ENCODE data around the gene UBL4B. TPM values are rescaled to one million over a fixed set of nuclear protein-coding genes. Genes with fewer than 3 reads are reported as not detected.

UBL4B gene
- total RNA-seq, 2 donors from 2014 or later, result not detected

- no peak for ATAC-seq
- intact Hi-C loops (cut with DNase I, micrococcal nuclease), result no loop called here
These were observed 23.4 kb downstream of the UBL4B start for GRCh38 chr1:110135666-110136065.

DNA sequence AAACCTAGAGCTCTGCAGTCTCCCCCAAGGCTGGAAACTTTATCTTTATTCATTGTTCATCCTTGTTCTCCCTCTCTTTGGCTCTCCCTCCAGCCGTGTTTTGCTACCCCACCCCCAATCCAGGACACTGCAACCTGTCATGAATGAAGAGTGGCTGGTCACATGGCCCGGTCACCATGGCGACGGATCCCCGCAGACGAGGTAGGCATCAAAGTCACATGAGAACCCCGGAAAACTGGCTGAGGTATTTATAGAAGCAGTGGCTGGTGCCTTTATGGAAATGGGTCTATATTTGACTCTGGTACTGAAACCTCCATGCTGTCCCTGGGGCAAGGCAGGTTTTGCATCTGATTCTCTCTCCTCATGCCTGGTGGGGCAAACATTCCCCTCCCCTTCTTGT lies 24.7 kb downstream of the UBL4B start:
- DNase-seq, result peak in 1 of 2 donors; percentile 12
- no peak for ATAC-seq
- intact Hi-C loops (cut with DNase I, micrococcal nuclease), result no loop called here

More at GRCh38 chr1:110135666-110136065, 23.4 kb downstream of the UBL4B start:
- DNase-seq, result no peak

DNA sequence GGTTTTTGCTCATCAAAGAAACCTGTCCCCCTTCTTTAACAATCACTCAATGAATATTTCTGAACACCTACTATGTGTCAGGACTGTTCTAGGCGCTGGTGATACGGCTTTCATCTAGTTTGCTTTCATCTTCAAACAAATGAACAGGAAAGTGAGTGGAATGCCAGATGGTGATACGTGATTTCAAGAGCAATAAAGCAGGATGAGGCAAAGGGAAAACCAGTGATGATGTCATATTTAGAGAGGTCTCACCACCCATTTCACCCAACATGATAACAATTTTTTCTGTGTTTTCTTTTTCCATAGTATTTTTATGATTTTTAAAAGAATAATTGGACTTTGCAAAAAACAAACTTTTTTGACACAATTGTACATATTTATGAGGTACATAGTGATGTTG lies 26.7 kb downstream of the UBL4B start:
- no peak for DNase-seq
- no peak for ATAC-seq
- intact Hi-C loops (cut with DNase I, micrococcal nuclease), result no loop called here

GRCh38 chr1:110144366-110144765 lies 32.1 kb downstream of the UBL4B start:
- intact Hi-C loops (cut with DNase I, micrococcal nuclease), result no loop called here
- DNase-seq (no peak), ATAC-seq (no peak)

- intact Hi-C loops (cut with DNase I, micrococcal nuclease), result no loop called here
- ATAC-seq, result no peak
- no peak for DNase-seq
These were observed 36.7 kb downstream of the UBL4B start for GRCh38 chr1:110148961-110149360.

DNA sequence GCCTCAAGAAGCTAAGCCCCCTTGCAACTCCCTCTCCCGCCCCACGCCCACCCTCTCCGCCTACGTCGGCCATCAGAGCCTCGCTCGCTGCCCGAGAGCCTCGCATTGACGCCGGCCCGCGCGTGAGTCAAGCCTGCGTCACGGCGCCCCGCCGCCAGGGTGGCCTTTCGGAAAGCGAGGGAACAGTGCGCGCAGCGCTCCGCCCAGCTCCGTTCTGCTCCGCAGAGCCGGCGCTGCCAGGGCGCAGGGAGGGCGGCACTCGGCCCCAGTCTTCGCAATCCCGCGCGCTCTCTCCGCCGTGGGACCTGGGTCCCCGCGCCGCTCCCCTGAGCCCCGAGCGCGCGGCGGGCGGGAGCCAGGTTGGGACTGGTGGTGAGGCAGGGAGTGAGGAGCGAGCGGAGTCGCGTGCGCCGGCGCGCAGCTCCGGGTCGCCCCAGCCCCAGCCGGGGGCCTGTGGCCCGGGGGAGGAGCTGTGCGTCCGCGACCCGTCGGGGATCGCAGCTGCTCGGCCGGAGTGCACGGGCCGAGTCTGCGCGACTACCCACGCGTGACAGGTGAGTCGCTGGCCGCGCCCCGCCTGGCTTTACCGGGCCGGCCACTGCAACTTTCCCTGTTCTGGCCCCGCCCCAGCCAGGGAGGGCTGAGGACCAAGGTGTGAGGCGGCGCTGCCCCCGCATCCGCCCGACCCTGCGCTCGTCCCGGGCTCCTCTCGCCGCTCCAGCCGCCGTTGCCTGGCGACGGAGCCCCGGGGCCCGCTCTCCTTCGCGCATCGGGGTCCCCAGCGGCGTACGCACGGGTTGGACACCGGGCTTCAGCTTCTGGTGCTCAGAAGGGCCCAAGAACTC lies 38.3 kb downstream of the UBL4B start, which contains the start of gene SLC6A17:
Gene SLC6A17 (plus strand): TSS at position 165 of the 845 bp plus-strand sequence. CDS start 16,436 bp downstream, outside the sequence.
- intact Hi-C loops (cut with DNase I, micrococcal nuclease), result no loop called here
- DNase-seq, result no peak
- ATAC-seq, result no peak

DNA sequence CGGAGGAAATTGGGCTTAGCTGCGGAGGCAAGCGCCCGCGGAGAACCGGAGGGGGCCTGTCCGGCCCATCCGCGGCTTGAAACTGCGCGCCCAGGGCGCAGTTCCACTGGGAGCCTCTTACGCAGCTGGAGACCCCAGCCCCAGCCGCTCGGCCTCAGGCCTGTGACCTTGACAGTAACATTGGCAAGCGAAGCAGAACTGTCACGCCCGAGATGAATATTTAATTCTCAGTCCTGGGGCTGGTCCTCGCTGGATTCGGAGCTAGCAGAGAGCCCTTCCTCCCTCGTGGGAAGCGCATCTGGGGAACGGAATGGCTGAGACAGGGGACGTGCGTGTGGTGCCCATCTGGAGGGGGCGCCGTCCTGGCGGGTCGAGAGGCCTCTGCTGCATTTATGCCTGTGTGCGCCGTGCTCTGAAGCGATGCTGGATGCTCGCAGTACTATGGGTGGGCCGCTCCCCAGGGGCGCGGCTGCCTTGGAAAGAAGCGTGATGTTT lies 39.0 kb downstream of the UBL4B start:
- DNase-seq (no peak), ATAC-seq (no peak)
- intact Hi-C loops (cut with DNase I, micrococcal nuclease), result no loop called here

DNA sequence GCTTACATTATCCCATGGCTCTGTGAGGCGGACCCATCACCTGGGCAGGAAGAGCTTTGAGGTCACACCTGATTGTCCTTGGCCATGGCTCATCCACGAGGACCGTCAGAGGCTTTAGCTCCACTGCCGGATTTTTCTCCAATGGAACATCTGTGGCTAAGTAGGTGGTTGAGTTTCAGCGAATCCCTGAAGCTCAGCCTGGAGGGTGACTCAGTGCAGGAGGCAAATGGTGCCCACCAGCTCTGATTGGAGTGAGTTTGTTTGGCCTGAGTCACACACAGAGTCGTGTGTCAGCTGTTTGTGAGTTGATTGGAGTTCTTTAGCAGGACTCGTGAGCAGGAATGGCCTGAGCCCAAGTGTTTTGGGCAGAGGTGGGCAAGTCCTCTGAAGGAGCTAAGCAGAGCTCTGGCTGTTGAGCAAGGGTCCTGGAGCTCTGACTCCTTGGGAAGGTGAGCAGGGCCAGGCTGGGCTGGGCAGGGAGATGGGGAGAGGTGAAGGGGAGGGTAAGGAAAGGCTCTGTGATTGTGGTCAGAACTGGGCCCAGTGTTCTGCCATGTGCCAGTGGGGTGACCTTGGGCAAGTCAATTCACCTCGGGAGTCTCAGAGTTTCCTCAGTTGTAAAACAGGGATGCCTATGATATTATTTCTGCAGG lies 40.0 kb downstream of the UBL4B start:
- ATAC-seq, result no peak
- no peak for DNase-seq
- intact Hi-C loops (cut with DNase I, micrococcal nuclease), result no loop called here

DNA sequence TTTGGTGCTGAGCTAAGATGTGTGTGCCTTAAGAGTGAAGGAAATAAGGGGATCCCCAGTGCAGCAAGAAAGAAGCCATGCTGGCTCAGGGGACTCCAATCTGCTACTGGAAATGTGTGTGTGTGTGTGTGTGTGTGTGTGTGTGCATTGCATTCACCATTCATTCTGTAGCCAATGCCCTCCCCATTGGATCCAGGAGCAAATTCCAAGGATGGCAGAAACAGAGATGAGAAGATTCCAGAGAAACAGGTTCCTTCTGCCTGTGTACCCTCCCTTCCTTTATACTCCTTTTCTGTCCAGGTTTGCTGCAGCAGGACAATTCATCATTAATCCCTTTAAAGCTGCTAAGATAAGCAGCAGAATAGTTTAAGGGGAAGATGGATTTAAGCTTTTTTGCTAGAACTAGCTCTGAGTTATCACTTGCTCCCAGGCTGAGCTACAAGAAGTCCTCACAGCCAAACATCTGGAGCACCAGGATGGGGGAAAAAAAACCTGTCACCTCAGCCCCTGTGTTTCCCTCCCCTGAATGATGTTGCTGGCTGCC lies 41.2 kb downstream of the UBL4B start:
- DNase-seq (no peak), ATAC-seq (no peak)
- intact Hi-C loops (cut with DNase I, micrococcal nuclease), result no loop called here

- peak; percentile 66 for ATAC-seq
- DNase-seq, result peak in 1 of 2 donors; percentile 73
- intact Hi-C loops (cut with DNase I, micrococcal nuclease), result no loop called here
These were observed 43.8 kb downstream of the UBL4B start for GRCh38 chr1:110155878-110156522.

DNA sequence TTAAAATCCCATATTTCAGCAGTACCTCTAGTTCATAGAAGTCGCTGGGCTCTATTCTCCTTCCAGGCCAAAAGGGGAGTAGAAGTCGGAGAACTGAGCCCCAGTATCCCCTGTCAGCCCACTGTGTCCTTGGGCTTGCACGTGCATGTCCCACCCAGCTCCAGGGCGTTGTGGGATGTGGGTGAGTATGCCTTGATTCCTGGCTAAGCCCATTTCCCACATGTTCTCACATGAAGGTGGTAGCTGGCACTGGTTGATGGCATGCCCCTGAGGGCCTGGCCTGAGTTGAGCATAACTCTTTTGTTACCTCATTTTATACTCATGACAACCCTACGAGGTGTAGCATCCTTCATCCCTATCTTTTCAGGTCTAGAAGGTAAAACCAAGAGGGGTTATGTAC lies 46.0 kb downstream of the UBL4B start:
- intact Hi-C loops (cut with DNase I, micrococcal nuclease), result no loop called here
- ATAC-seq (no peak), DNase-seq (no peak)

DNA sequence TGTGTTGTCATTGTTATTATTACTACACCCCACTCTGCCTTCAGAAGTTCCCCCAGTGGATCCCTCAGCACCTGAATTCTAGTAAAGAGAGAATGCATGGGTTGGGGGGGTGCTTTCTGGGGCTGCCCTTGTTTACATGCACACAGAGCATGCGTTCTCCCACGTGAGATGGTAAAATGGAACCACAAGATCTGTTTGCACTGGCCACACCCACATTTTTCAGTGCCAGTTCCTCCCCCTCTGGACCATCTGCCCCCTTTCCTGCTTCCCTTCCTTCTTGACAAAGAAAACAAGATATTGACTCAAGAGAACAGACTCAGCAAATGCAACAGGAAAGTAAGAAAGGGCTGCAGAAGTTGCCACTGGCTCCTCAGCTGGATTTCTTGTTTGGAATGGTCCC lies 46.9 kb downstream of the UBL4B start:
- ATAC-seq (no peak), DNase-seq (no peak)
- intact Hi-C loops (cut with DNase I, micrococcal nuclease), result no loop called here

- no peak for ATAC-seq
- intact Hi-C loops (cut with DNase I, micrococcal nuclease), result no loop called here
- DNase-seq, result no peak
These were observed 48.4 kb downstream of the UBL4B start for GRCh38 chr1:110160538-110161100.

DNA sequence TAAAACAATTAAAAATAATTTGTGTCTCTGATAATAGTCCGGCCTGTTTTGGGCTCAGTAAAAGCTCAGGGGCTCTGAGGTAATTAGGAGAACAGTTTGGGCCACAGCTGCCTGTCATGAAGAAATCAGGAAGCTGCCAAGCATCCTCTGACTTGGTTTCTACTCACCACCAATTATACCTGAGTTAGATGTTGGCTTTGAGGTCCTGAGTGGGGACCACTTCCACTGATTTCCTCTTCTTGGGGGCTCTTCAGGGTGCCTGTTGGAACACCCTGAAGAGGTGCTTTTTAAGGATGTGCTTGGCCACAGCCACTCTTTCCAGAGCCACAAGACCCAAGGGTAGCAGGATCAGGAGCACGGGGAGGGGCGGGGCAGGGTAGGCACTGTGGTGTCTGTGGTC lies 48.9 kb downstream of the UBL4B start:
- intact Hi-C loops (cut with DNase I, micrococcal nuclease), result no loop called here

GRCh38 chr1:110161849-110162248 lies 49.6 kb downstream of the UBL4B start:
- DNase-seq, result no peak
- intact Hi-C loops (cut with DNase I, micrococcal nuclease), result no loop called here
- ATAC-seq, result no peak

More for the DNA sequence above, 48.9 kb downstream of the UBL4B start:
- no peak for ATAC-seq
- DNase-seq, result no peak

Measured in left colon (tissue), 2 donors.